ENCODE data around the gene NEIL3.

Gene NEIL3

DNA sequence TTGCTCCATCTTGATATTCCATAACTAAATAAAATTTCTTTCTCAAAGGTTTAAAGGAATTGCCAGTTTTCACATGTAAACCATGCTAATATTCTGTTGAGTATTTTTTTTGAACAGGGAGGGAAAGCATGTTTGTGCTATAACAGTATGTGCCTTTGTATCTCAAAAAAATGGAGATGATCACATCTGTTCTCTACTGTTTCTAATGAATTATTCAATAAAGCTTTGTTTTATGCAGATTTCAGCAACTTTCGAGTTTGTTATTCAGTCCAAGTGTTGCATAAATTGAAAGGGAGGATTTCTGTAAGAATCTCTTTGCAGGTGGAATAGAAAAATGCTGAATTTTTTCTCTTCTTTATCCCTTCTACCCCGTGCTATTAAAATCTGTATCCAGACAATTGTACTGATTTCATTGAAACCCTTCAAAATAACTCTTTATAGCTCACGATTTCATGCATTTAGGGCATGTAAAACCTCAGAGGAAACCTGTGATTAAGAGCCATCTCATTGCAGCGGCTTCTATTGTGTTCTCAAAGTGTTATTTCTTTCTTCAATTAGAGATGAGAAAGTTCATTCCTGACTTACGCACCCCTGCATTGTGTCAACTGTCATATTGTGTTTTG, 42.1 kb downstream of the NEIL3 start:
- no peak for DNase-seq (ENCODE audit: low read depth)
- no peak overlapping the region for H3K4me3 ChIP-seq (ENCODE audit: low read depth, low read length)

GRCh38 chr4:177356206-177356605, 46.5 kb downstream of the NEIL3 start:
- DNase-seq (ENCODE audit: low read depth), result no peak

DNA sequence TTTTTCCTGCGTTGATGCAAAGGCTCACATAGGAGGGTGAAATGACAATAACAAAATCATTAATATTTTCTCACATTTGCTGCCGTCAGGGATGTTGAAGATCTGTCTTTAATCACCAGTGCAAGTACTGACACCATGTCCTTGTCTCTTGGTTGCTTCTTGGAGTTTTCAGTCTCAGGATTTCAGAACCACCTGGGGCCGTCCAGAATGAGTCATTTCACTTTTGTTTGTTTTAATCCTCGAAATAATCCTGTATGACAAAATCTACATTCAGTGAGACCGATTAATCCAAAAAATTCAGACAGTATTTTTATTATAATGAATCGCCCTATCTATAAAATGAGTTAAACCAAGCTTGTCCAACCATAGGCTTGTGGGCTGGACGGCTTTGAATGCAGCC, 47.2 kb downstream of the NEIL3 start:
- DNase-seq (ENCODE audit: low read depth), result no peak
- no peak overlapping the region for H3K4me3 ChIP-seq (ENCODE audit: low read depth, low read length)

More at GRCh38 chr4:177356206-177356605, 46.5 kb downstream of the NEIL3 start:
- no peak overlapping the region for H3K4me3 ChIP-seq (ENCODE audit: low read depth, low read length)

GRCh38 chr4:177367336-177367735, 57.7 kb downstream of the NEIL3 start:
- no peak for DNase-seq (ENCODE audit: low read depth)
- H3K4me3 ChIP-seq (ENCODE audit: low read depth, low read length), result no peak overlapping the region

DNA sequence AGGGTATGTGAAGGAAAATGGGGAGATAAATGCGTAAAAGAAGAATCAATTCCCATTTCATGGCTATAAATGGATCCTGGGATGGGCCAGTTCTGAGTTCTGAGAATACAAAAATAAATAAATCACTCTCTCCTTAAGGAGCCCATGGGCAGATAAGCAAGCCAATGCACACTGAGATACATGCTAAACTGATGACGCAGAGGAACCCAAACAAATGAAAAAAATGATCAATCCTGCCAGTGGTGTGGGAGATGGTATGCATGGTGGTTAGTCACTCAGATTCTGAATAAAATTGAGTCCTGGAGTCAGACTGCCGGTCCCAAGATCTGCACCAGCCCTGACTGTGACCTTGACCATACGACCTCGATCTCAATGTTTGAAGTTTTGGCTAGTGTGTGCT, 59.7 kb downstream of the NEIL3 start:
- DNase-seq (ENCODE audit: low read depth), result peak; percentile 7
- no peak overlapping the region for H3K4me3 ChIP-seq (ENCODE audit: low read depth, low read length)

DNA sequence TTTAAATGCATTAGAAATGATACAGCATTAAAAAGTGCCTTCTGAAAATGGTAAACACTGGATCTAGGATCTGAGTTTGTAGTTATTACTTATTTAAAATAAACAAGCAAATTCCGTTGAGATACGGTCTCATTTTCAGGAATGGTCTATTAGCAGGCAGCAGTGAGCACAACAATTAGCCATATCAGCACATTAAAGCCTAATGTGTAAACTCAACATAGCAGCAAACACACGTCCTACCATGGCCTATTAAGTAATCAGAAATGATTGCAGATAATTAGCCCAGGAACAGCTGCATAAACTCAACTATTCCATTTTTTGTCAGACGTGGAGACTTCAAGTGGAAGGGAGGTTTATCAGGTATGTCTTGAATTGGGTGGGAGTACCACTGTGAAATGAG, 61.8 kb downstream of the NEIL3 start:
- DNase-seq (ENCODE audit: low read depth), result no peak

GRCh38 chr4:177374966-177375365, 65.3 kb downstream of the NEIL3 start:
- no peak for DNase-seq (ENCODE audit: low read depth)
- H3K4me3 ChIP-seq (ENCODE audit: low read depth, low read length), result no peak overlapping the region

More for the DNA sequence above, 61.8 kb downstream of the NEIL3 start:
- no peak overlapping the region for H3K4me3 ChIP-seq (ENCODE audit: low read depth, low read length)

DNA sequence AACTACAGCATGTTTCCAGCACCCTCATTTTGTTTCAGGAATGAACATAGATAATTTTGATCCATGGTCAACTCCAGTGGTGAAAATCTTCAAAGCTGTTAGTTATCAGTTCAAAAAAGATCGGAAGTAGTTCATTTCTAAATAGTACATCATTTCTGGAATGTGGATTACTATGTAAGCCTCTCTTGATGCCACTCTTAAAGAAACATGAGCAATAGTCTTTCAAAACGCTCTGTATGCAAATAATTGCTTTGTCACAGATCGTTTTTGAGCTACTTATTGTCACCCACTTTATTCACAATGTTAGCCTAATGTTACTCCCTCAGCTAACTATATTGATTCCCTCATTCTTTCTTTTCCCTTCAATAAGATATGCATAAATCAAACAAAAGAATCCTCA, 65.7 kb downstream of the NEIL3 start:
- no peak for DNase-seq (ENCODE audit: low read depth)
- no peak overlapping the region for H3K4me3 ChIP-seq (ENCODE audit: low read depth, low read length)

GRCh38 chr4:177376024-177376423, 66.3 kb downstream of the NEIL3 start:
- no peak overlapping the region for H3K4me3 ChIP-seq (ENCODE audit: low read depth, low read length)
- DNase-seq (ENCODE audit: low read depth), result no peak

- DNase-seq (ENCODE audit: low read depth), result no peak
These were observed 71.1 kb downstream of the NEIL3 start for GRCh38 chr4:177380730-177381287.

GRCh38 chr4:177381762-177382310, 72.2 kb downstream of the NEIL3 start:
- no peak for DNase-seq (ENCODE audit: low read depth)
- H3K4me3 ChIP-seq (ENCODE audit: low read depth, low read length), result no peak overlapping the region

More at GRCh38 chr4:177380730-177381287, 71.1 kb downstream of the NEIL3 start:
- H3K4me3 ChIP-seq (ENCODE audit: low read depth, low read length), result no peak overlapping the region

DNA sequence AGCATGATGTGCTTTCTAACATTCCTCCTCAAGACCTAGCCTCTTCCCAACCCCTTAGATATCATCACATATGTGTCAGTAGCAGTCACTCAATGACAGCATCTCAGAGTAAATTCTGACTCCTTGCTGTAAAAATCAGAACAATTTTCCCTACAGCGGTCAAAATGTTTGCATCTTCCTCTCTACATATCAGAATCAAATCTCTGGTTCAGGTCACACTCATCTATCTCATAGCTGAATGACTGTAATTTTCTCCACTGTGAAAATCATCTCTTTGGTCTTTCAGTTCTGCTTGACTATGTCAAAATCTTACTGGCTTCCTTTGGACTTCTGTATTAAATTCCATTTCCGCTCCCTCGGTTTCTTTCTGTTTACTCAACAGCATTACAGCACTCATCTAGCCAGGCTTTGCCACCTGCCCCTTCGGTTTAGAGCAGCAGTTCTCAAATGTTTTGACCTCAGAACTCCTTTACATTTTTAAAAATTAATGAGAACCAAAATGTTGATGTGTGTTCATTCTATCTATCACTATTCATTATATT, 75.3 kb downstream of the NEIL3 start:
- no peak overlapping the region for H3K4me3 ChIP-seq (ENCODE audit: low read depth, low read length)
- DNase-seq (ENCODE audit: low read depth), result no peak

DNA sequence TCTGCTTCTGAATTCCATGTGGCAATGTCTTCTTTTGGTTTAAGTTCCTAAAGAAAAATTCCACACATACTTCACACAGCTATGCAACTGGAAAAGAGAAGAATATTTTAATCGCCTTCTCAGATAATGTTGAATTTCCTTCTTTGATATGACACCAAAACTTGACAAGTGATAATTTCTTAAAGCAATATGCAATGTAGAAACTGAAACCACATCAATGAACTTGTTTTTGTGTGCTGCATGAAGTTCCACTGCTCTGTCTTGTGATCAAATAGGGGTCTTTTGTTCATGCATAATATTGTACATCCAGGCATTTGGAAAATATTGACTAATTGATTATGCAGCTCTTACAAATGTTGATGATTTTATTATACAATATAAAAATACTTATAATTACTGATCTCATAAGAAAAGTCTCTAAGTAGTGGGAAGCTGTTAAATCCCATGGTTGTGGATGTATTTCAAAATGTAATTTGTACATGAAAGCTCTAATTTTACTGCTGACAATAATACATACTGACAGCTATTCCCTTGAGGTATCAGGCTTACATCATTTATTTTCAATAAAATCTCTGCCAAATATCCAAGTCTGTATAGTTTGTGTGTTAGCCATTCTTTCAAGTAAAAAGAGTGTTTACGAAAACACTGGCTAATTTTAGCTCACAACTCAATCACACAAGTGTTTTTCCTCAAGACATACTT, 76.1 kb downstream of the NEIL3 start:
- peak; percentile 9 for DNase-seq (ENCODE audit: low read depth)

DNA sequence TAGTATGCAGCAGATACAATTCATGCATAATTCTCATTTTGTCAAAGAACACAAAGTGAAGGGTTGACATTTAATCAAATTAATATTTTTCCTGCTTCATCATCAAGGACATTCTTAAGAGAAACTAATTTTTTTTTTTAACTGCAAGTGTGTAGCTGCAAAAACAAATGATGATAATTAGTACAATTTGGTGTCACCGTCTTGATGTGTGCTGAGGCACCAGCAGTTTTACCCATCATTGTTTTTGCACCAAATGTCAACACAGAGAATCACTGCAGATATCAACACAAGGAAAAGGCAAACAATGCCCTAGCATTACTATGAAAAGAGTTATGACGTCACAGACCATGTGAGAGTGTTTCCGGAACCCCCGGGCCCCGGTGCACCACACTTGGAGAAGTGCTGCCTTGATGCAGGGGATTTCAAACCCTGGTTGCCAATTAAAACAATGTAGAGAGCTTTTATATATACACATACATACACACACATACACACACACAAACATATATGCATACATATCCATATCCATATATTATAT, 76.7 kb downstream of the NEIL3 start:
- DNase-seq (ENCODE audit: low read depth), result no peak
- no peak overlapping the region for H3K4me3 ChIP-seq (ENCODE audit: low read depth, low read length)

More for the DNA sequence above, 76.1 kb downstream of the NEIL3 start:
- H3K4me3 ChIP-seq (ENCODE audit: low read depth, low read length), result no peak overlapping the region

- DNase-seq (ENCODE audit: low read depth), result no peak
These were observed 81.6 kb downstream of the NEIL3 start for GRCh38 chr4:177391287-177391686.

GRCh38 chr4:177391953-177392352, 82.3 kb downstream of the NEIL3 start:
- no peak for DNase-seq (ENCODE audit: low read depth)
- no peak overlapping the region for H3K4me3 ChIP-seq (ENCODE audit: low read depth, low read length)

More at GRCh38 chr4:177391287-177391686, 81.6 kb downstream of the NEIL3 start:
- H3K4me3 ChIP-seq (ENCODE audit: low read depth, low read length), result no peak overlapping the region

GRCh38 chr4:177393236-177393635, 83.6 kb downstream of the NEIL3 start:
- no peak overlapping the region for H3K4me3 ChIP-seq (ENCODE audit: low read depth, low read length)
- no peak for DNase-seq (ENCODE audit: low read depth)

GRCh38 chr4:177396352-177396751, 86.7 kb downstream of the NEIL3 start:
- no peak overlapping the region for H3K4me3 ChIP-seq (ENCODE audit: low read depth, low read length)
- DNase-seq (ENCODE audit: low read depth), result no peak

- DNase-seq (ENCODE audit: low read depth), result no peak
- H3K4me3 ChIP-seq (ENCODE audit: low read depth, low read length), result no peak overlapping the region
These were observed 90.4 kb downstream of the NEIL3 start for GRCh38 chr4:177400030-177400429.

DNA sequence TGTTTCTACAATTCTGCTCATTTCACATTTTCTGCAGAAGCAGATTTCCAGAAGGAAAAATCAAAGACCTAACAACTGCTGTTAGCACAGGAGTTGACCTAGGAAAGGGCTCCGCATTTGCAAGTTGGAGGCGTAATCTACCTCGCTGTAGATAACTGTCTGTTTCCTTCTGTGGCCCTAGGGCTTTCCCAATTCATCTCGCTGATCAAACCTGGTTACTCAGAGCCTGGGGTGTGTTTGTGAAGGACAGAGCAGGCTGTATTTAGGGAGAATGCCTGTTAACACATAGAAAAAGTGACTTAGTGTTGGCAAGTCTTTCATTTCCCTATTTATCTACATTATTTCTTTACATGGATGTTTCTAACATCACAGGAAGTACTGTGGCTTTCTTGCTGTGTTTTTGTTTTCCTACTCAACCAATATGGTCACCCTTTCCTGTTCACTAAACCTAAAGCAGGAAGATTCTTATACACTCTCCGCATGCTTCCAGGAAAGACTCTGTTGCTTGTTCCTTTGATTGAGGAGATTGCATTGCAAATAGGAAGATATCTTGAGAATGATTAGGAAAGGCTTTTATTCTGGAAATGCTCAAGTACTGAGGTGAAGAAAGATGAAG, 92.1 kb downstream of the NEIL3 start:
- DNase-seq (ENCODE audit: low read depth), result no peak
- H3K4me3 ChIP-seq (ENCODE audit: low read depth, low read length), result no peak overlapping the region

All from skeletal muscle cell (primary cell).